Measurements from ENCODE around the gene CEP192.
"Not testable (repeated sequence)": the region's sequence is repeated elsewhere in the genome, so short reads cannot be mapped to it uniquely, and the experiment has no call there.

The CEP192 gene

GRCh38 chr18:12991821-12992179 is 638 bp downstream of the CEP192 start:
- DNase-seq (ENCODE audit: extremely low read depth in 1 of 2, low read depth in 1 of 2): no peak

- no peak for DNase-seq (ENCODE audit: extremely low read depth in 1 of 2, low read depth in 1 of 2)
Measured at GRCh38 chr18:12993439-12993838, 2.3 kb downstream of the CEP192 start.

- DNase-seq (ENCODE audit: extremely low read depth in 1 of 2, low read depth in 1 of 2): no peak
Measured at GRCh38 chr18:12995424-12995823, 4.3 kb downstream of the CEP192 start.

- no peak for DNase-seq (ENCODE audit: extremely low read depth in 1 of 2, low read depth in 1 of 2)
Measured at GRCh38 chr18:12995952-12996477, 4.9 kb downstream of the CEP192 start.

- DNase-seq (ENCODE audit: extremely low read depth in 1 of 2, low read depth in 1 of 2): no peak
Measured at GRCh38 chr18:12996661-12997292, 5.6 kb downstream of the CEP192 start.

GRCh38 chr18:12997330-12997729 is 6.2 kb downstream of the CEP192 start:
- not testable (repeated sequence) for DNase-seq (ENCODE audit: extremely low read depth in 1 of 2, low read depth in 1 of 2)

GRCh38 chr18:12998332-12999060 is 7.3 kb downstream of the CEP192 start:
- DNase-seq (ENCODE audit: extremely low read depth in 1 of 2, low read depth in 1 of 2): no peak

- no peak for DNase-seq (ENCODE audit: extremely low read depth in 1 of 2, low read depth in 1 of 2)
Measured at GRCh38 chr18:13003466-13003896, 12.3 kb downstream of the CEP192 start.

GRCh38 chr18:13004396-13004795 is 13.2 kb downstream of the CEP192 start:
- no peak for DNase-seq (ENCODE audit: extremely low read depth in 1 of 2, low read depth in 1 of 2)

- no peak for DNase-seq (ENCODE audit: extremely low read depth in 1 of 2, low read depth in 1 of 2)
Measured at GRCh38 chr18:13005289-13005688, 14.1 kb downstream of the CEP192 start.

- no peak for DNase-seq (ENCODE audit: extremely low read depth in 1 of 2, low read depth in 1 of 2)
Measured at GRCh38 chr18:13006531-13007247, 15.5 kb downstream of the CEP192 start.

GRCh38 chr18:13007248-13007560 is 16.0 kb downstream of the CEP192 start:
- no peak for DNase-seq (ENCODE audit: extremely low read depth in 1 of 2, low read depth in 1 of 2)

GRCh38 chr18:13011719-13012118 is 20.6 kb downstream of the CEP192 start:
- DNase-seq (ENCODE audit: extremely low read depth in 1 of 2, low read depth in 1 of 2): no peak

- no peak for DNase-seq (ENCODE audit: extremely low read depth in 1 of 2, low read depth in 1 of 2)
Measured at GRCh38 chr18:13014232-13014631, 23.1 kb downstream of the CEP192 start.

- no peak for DNase-seq (ENCODE audit: extremely low read depth in 1 of 2, low read depth in 1 of 2)
Measured at GRCh38 chr18:13014818-13015217, 23.7 kb downstream of the CEP192 start.

GRCh38 chr18:13017247-13017875 is 26.2 kb downstream of the CEP192 start:
- DNase-seq (ENCODE audit: extremely low read depth in 1 of 2, low read depth in 1 of 2): no peak

GRCh38 chr18:13018374-13018773 is 27.2 kb downstream of the CEP192 start:
- DNase-seq (ENCODE audit: extremely low read depth in 1 of 2, low read depth in 1 of 2): no peak

- DNase-seq (ENCODE audit: extremely low read depth in 1 of 2, low read depth in 1 of 2): no peak
Measured at GRCh38 chr18:13019301-13019700, 28.1 kb downstream of the CEP192 start.

GRCh38 chr18:13022644-13023043 is 31.5 kb downstream of the CEP192 start:
- no peak for DNase-seq (ENCODE audit: extremely low read depth in 1 of 2, low read depth in 1 of 2)

GRCh38 chr18:13025233-13025632 is 34.1 kb downstream of the CEP192 start:
- no peak for DNase-seq (ENCODE audit: extremely low read depth in 1 of 2, low read depth in 1 of 2)

- no peak for DNase-seq (ENCODE audit: extremely low read depth in 1 of 2, low read depth in 1 of 2)
Measured at GRCh38 chr18:13026583-13027270, 35.6 kb downstream of the CEP192 start.
